ENCODE results near the gene ZNF274.

DNA sequence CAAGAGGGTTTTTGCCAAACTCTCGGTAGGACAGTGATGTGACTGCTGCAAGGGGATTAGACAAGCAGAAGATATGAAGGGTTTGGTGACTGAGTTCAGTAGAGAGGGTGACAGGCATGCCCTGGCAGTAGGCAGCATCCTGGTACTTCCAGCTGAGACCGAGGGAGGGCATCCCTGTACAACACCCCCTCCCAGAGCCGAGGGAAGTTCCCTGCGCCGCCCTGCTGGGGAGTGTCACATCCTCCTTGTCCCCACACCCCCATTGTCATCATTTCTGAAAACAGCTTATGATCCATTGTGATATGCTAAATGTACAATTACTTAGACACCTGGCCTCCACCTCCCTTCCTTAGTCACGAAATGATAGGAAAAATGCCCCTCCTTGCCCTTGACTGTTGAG is 60.5 kb downstream of the ZNF274 start:
- TF ChIP-seq EZH2 (IDR thresholded peaks at IDR 0.05; ENCODE audit: borderline replicate concordance, low read depth, low read length, severe bottlenecking): no peak
- TF ChIP-seq, protein P1, sequence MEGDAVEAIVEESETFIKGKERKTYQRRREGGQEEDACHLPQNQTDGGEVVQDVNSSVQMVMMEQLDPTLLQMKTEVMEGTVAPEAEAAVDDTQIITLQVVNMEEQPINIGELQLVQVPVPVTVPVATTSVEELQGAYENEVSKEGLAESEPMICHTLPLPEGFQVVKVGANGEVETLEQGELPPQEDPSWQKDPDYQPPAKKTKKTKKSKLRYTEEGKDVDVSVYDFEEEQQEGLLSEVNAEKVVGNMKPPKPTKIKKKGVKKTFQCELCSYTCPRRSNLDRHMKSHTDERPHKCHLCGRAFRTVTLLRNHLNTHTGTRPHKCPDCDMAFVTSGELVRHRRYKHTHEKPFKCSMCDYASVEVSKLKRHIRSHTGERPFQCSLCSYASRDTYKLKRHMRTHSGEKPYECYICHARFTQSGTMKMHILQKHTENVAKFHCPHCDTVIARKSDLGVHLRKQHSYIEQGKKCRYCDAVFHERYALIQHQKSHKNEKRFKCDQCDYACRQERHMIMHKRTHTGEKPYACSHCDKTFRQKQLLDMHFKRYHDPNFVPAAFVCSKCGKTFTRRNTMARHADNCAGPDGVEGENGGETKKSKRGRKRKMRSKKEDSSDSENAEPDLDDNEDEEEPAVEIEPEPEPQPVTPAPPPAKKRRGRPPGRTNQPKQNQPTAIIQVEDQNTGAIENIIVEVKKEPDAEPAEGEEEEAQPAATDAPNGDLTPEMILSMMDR (IDR thresholded peaks at IDR 0.05; ENCODE audit: borderline replicate concordance, extremely low read depth, low read length, poor library complexity, severe bottlenecking): no peak
